ENCODE results near the gene FXYD5.

The FXYD5 gene

GRCh38 chr19:35154525-35155406 lies at the start of gene FXYD5:
FXYD5 (plus strand) TSS chr19:35154735; CDS start chr19:35155551, 816 bp downstream.
- no peaks in the 10 kb centered on the region for H3K36me3 Mint-ChIP-seq (ENCODE audit: low read depth)
- peaks cover 24% of the 10 kb centered on the region for H3K4me1 Mint-ChIP-seq
- no peaks in the 10 kb centered on the region for H3K9me3 Mint-ChIP-seq
- peaks cover 85% of the 10 kb centered on the region for H3K27me3 Mint-ChIP-seq (ENCODE audit: low read depth)
- H3K4me3 Mint-ChIP-seq, result peak within 1 kb of the TSS; percentile 84 to 87 (median 86)
- H3K27ac Mint-ChIP-seq, result peak within 1 kb of the TSS in 2 of 3 experiments; percentile 32 to 58
- no peak for TF ChIP-seq CTCF (IDR thresholded peaks at IDR 0.05; ENCODE audit: unreplicated experiment in 3 of 3)

- no peaks in the 10 kb centered on the region for H3K36me3 Mint-ChIP-seq (ENCODE audit: low read depth)
- H3K27ac Mint-ChIP-seq, result no peak overlapping the region
- H3K9me3 Mint-ChIP-seq, result no peaks in the 10 kb centered on the region
- H3K4me3 Mint-ChIP-seq, result no peak overlapping the region
- no peak for TF ChIP-seq CTCF (IDR thresholded peaks at IDR 0.05; ENCODE audit: unreplicated experiment in 3 of 3)
- no peaks in the 10 kb centered on the region for H3K4me1 Mint-ChIP-seq
- H3K27me3 Mint-ChIP-seq (ENCODE audit: low read depth), result peaks cover 6% of the 10 kb centered on the region
Measured at GRCh38 chr19:35105047-35105410, 49.5 kb upstream of the FXYD5 start.

- H3K27me3 Mint-ChIP-seq (ENCODE audit: low read depth), result peaks cover 6% of the 10 kb centered on the region
- no peaks in the 10 kb centered on the region for H3K4me1 Mint-ChIP-seq
- no peak overlapping the region for H3K27ac Mint-ChIP-seq
- no peak overlapping the region for H3K4me3 Mint-ChIP-seq
- no peak for TF ChIP-seq CTCF (IDR thresholded peaks at IDR 0.05; ENCODE audit: unreplicated experiment in 3 of 3)
- H3K36me3 Mint-ChIP-seq (ENCODE audit: low read depth), result no peaks in the 10 kb centered on the region
- H3K9me3 Mint-ChIP-seq, result no peaks in the 10 kb centered on the region
Measured at GRCh38 chr19:35105411-35106290, 48.9 kb upstream of the FXYD5 start.

- no peaks in the 10 kb centered on the region for H3K9me3 Mint-ChIP-seq
- H3K27me3 Mint-ChIP-seq (ENCODE audit: low read depth), result peaks cover 6% of the 10 kb centered on the region
- no peaks in the 10 kb centered on the region for H3K4me1 Mint-ChIP-seq
- TF ChIP-seq CTCF (IDR thresholded peaks at IDR 0.05; ENCODE audit: unreplicated experiment in 3 of 3), result no peak
- no peak overlapping the region for H3K27ac Mint-ChIP-seq
- H3K36me3 Mint-ChIP-seq (ENCODE audit: low read depth), result no peaks in the 10 kb centered on the region
- no peak overlapping the region for H3K4me3 Mint-ChIP-seq
Measured at GRCh38 chr19:35106291-35106583, 48.3 kb upstream of the FXYD5 start.

GRCh38 chr19:35106898-35107541 lies 47.5 kb upstream of the FXYD5 start:
- H3K27ac Mint-ChIP-seq, result no peak overlapping the region
- peaks cover 6% of the 10 kb centered on the region for H3K27me3 Mint-ChIP-seq (ENCODE audit: low read depth)
- H3K4me1 Mint-ChIP-seq, result no peaks in the 10 kb centered on the region
- no peak for TF ChIP-seq CTCF (IDR thresholded peaks at IDR 0.05; ENCODE audit: unreplicated experiment in 3 of 3)
- no peak overlapping the region for H3K4me3 Mint-ChIP-seq
- no peaks in the 10 kb centered on the region for H3K9me3 Mint-ChIP-seq
- H3K36me3 Mint-ChIP-seq (ENCODE audit: low read depth), result no peaks in the 10 kb centered on the region
